IMR-90 (cell line): ENCODE results near the gene SLC13A5. TPM values are rescaled to one million over a fixed set of nuclear protein-coding genes. Genes with fewer than 3 reads are reported as not detected.
"Not testable (repeated sequence)": the region's sequence is repeated elsewhere in the genome, so short reads cannot be mapped to it uniquely, and the experiment has no call there.

Source experiments
- ATAC-seq: fragments of 200-7000 bp; cut with Tn5 transposase; 2 replicates; pipeline ENCODE4 v1.9.1; 2020; ENCODE audit warnings: low read depth, mild to moderate bottlenecking, moderate library complexity
- BruUV-seq: library from RNA; stranded (reverse); fragments of 400-500 nt; replicated peaks from 2 replicates; lab custom pipeline; 2021; lab: Mats Ljungman, UMichigan
- CTCF ChIA-PET: fragments of 300-600 bp; formaldehyde crosslinking; extraction: SDS; loops from one replicate; lab custom pipeline; 2021; ENCODE audit warnings: antibody characterized with exemption; lab: Yijun Ruan, JAX
- POLR2A ChIA-PET: fragments of 300-600 bp; sonication (Branson Sonifier 250); formaldehyde crosslinking; loops from one replicate; lab custom pipeline; 2022; ENCODE audit warnings: antibody characterized with exemption; ENCODE audit not compliant: unreplicated experiment; lab: Charles Lee
- DNase-seq: peaks from one replicate; pipeline ENCODE4 v3.0.0; 2013
- H2AFZ ChIP-seq: replicated peaks from 2 replicates; pipeline ENCODE3; 2013; ENCODE audit warnings: low read length, mild to moderate bottlenecking; ENCODE audit not compliant: poor library complexity
- H2AK5ac ChIP-seq: 2 replicates; pipeline ENCODE4 v1.6.1; 2013; ENCODE audit warnings: low read depth, low read length, inconsistent platforms
- H2AK9ac ChIP-seq: replicated peaks from 2 replicates; pipeline ENCODE3; 2013; ENCODE audit warnings: mild to moderate bottlenecking, low read depth, low read length, moderate library complexity; ENCODE audit not compliant: poor library complexity
- H2BK120ac ChIP-seq: 2 replicates; pipeline ENCODE4 v1.6.1; 2013; ENCODE audit warnings: low read depth, low read length, inconsistent platforms
- H2BK15ac ChIP-seq: 3 replicates; pipeline ENCODE4 v1.6.1; 2013; ENCODE audit warnings: low read depth, low read length, inconsistent platforms
- H2BK20ac ChIP-seq: 2 replicates; pipeline ENCODE4 v1.6.1; 2013; ENCODE audit warnings: low read depth, mild to moderate bottlenecking, inconsistent platforms, low read length, moderate library complexity
- H2BK5ac ChIP-seq: 2 replicates; pipeline ENCODE4 v1.6.1; 2013; ENCODE audit warnings: mild to moderate bottlenecking, low read depth, low read length, inconsistent platforms; ENCODE audit not compliant: poor library complexity, severe bottlenecking
- H3K14ac ChIP-seq: replicated peaks from 2 replicates; pipeline ENCODE4 v1.6.1; 2013; ENCODE audit warnings: low read depth, low read length, inconsistent platforms
- H3K18ac ChIP-seq: 2 replicates; pipeline ENCODE4 v1.6.1; 2013; ENCODE audit warnings: low read depth, low read length, control low read depth
- H3K23ac ChIP-seq: 2 replicates; pipeline ENCODE4 v1.6.1; 2013; ENCODE audit warnings: low read depth, low read length, inconsistent platforms
- H3K27ac ChIP-seq: 2 replicates; pipeline ENCODE4 v1.5.1; 2013; ENCODE audit warnings: mild to moderate bottlenecking, control low read depth, low read length; ENCODE audit not compliant: insufficient read depth
- H3K27me3 ChIP-seq: 2 replicates; pipeline ENCODE4 v1.6.1; 2013; ENCODE audit warnings: low read length; ENCODE audit not compliant: control insufficient read depth, insufficient read depth
- H3K36me3 ChIP-seq: 2 replicates; pipeline ENCODE4 v1.6.1; 2013; ENCODE audit warnings: low read length, mixed read lengths; ENCODE audit not compliant: control insufficient read depth, insufficient read depth
- H3K4ac ChIP-seq: 2 replicates; pipeline ENCODE4 v1.6.1; 2013; ENCODE audit warnings: low read depth, low read length, inconsistent platforms
- H3K4me1 ChIP-seq: 2 replicates; pipeline ENCODE4 v1.6.1; 2013; ENCODE audit warnings: low read length, mixed read lengths; ENCODE audit not compliant: control insufficient read depth, insufficient read depth
- H3K4me2 ChIP-seq: 2 replicates; pipeline ENCODE4 v1.6.1; 2013; ENCODE audit warnings: low read depth, mild to moderate bottlenecking, control low read depth, low read length, moderate library complexity
- H3K4me3 ChIP-seq: 2 replicates; pipeline ENCODE4 v1.5.1; 2013; ENCODE audit warnings: low read depth, mild to moderate bottlenecking, control low read depth, low read length, moderate library complexity; ENCODE audit not compliant: insufficient read depth
- H3K56ac ChIP-seq: 2 replicates; pipeline ENCODE4 v1.6.1; 2013; ENCODE audit warnings: low read length, inconsistent platforms; ENCODE audit not compliant: insufficient read depth; ENCODE audit errors: extremely low read depth
- H3K79me1 ChIP-seq, 2 experiments: 2 replicates each; pipeline ENCODE4 v1.6.1; 2013; ENCODE audit warnings: low read length in 2 of 2, inconsistent platforms in 1 of 2, low read depth in 1 of 2
- H3K9ac ChIP-seq: 2 replicates; pipeline ENCODE4 v1.6.1; 2013; ENCODE audit warnings: low read depth, low read length, control low read depth
- H3K9me1 ChIP-seq: 2 replicates; pipeline ENCODE4 v1.6.1; 2013; ENCODE audit warnings: low read length, inconsistent platforms; ENCODE audit not compliant: insufficient read depth
- H3K9me3 ChIP-seq: 2 replicates; pipeline ENCODE4 v1.6.1; 2013; ENCODE audit warnings: low read length; ENCODE audit not compliant: control insufficient read depth, insufficient read depth
- H4K20me1 ChIP-seq: 2 replicates; pipeline ENCODE4 v1.6.1; 2013; ENCODE audit warnings: low read length, inconsistent platforms; ENCODE audit not compliant: insufficient read depth
- H4K5ac ChIP-seq: 2 replicates; pipeline ENCODE4 v1.6.1; 2013; ENCODE audit warnings: mild to moderate bottlenecking, low read depth, low read length, control low read depth
- H4K8ac ChIP-seq, 2 experiments: 2 replicates each; pipeline ENCODE4 v1.6.1; 2013; ENCODE audit warnings: low read depth in 2 of 2, low read length in 2 of 2, control low read depth in 1 of 2, inconsistent platforms in 1 of 2
- H4K91ac ChIP-seq: 2 replicates; pipeline ENCODE4 v1.6.1; 2013; ENCODE audit warnings: low read depth, low read length, inconsistent platforms; ENCODE audit not compliant: insufficient read depth
- FOS ChIP-seq: fragments of 150-350 bp; IDR thresholded peaks from 2 replicates; pipeline ENCODE4 v1.6.1; 2016; ENCODE audit warnings: low read depth, low read length
- POLR2A ChIP-seq: IDR thresholded peaks from 2 replicates; pipeline ENCODE4 v1.6.1; 2012; ENCODE audit warnings: mild to moderate bottlenecking, low read depth, low read length
- WGBS, 2 experiments: methylation state at CpG; one replicate each; pipeline versions ENCODE4 v1.1.5 to v1.1.7; 2013; ENCODE audit warnings: missing lambda C conversion rate in 2 of 2; ENCODE audit not compliant: insufficient read length in 1 of 2; ENCODE audit errors: extremely low coverage in 2 of 2; 5-methylcytosine and 5-hydroxymethylcytosine counted together
- dilution Hi-C: fragments of 300-500 bp; cut with HindIII; formaldehyde crosslinking; loops from one replicate; pipeline ENCODE4 v1.14.3; 2018; ENCODE audit warnings: low sequenced_read_pairs; ENCODE audit not compliant: unreplicated experiment
- in situ Hi-C: fragments of 300-500 bp; cut with MboI; formaldehyde crosslinking; loops from 3 replicates; pipeline ENCODE4 v1.14.3; 2019; ENCODE audit warnings: low sequenced_read_pairs, inconsistent platforms, mixed read lengths
- intact Hi-C: fragments of 100-400 bp; cut with micrococcal nuclease; formaldehyde crosslinking; loops from 2 replicates; pipeline ENCODE4 v1.10.0; 2022
- polyA plus RNA-seq, 3 experiments: library from polyadenylated mRNA; depleted of rRNA; stranded (reverse); fragments of >200 nt; gene quantifications; 2 replicates each; pipeline ENCODE4 v1.2.3, GENCODE V29; 2012; ENCODE audit warnings: low replicate concordance in 1 of 3
- total RNA-seq: library from RNA; depleted of rRNA; stranded (reverse); fragments of >200 nt; gene quantifications from 2 replicates; pipeline ENCODE4 v1.2.3, GENCODE V29; 2012

The SLC13A5 gene
- total and polyA plus RNA-seq, 2 of the 4 experiments (the other 2 are of a cell fraction), result not detected

GRCh38 chr17:6657633-6658287, 55.4 kb downstream of the SLC13A5 start:
- no peak overlapping the region for H4K91ac ChIP-seq
- H2BK5ac ChIP-seq, result no peak overlapping the region
- BruUV-seq, result no TSS peak
- no peak overlapping the region for H3K27ac ChIP-seq
- TF ChIP-seq FOS (no peak), POLR2A (no peak)
- no peak overlapping the region for H4K8ac ChIP-seq
- no peak overlapping the region for H2AK5ac ChIP-seq
- H3K18ac ChIP-seq, result no peak overlapping the region
- no peaks in the 10 kb centered on the region for H4K20me1 ChIP-seq
- CTCF ChIA-PET, result no interaction called here
- no peaks in the 10 kb centered on the region for H3K9me1 ChIP-seq
- H3K56ac ChIP-seq, result no peak overlapping the region
- H3K4me3 ChIP-seq, result no peak overlapping the region
- H2AK9ac ChIP-seq, result no peak overlapping the region
- no peak overlapping the region for H3K9ac ChIP-seq
- peaks cover 54% of the 10 kb centered on the region for H3K27me3 ChIP-seq
- H2BK20ac ChIP-seq, result no peak overlapping the region
- no peaks in the 10 kb centered on the region for H3K36me3 ChIP-seq
- DNase-seq (no peak), ATAC-seq (no peak)
- no peak overlapping the region for H3K23ac ChIP-seq
- POLR2A ChIA-PET, result no interaction called here
- intact Hi-C loops (loop anchor here (10.0 kb wide), 1 partner anchor 1073 kb away; the partner anchor contains the start of gene NLRP1), in situ Hi-C loops (no loop called here), dilution Hi-C loops (no loop called here)
- no peaks in the 10 kb centered on the region; a peak in 1 of 4 replicates for H3K79me1 ChIP-seq
- no peak overlapping the region for H3K4ac ChIP-seq
- H3K4me2 ChIP-seq, result no peak overlapping the region
- no peak overlapping the region for H4K5ac ChIP-seq
- H2AFZ ChIP-seq, result no peak overlapping the region
- no peak overlapping the region for H2BK15ac ChIP-seq
- no peak overlapping the region for H3K14ac ChIP-seq
- no peaks in the 10 kb centered on the region for H3K4me1 ChIP-seq
- H3K9me3 ChIP-seq, result no peaks in the 10 kb centered on the region; the same call in 1 of the 2 replicates
- H2BK120ac ChIP-seq, result no peak overlapping the region
- WGBS, 2 experiments, result 66% methylated on average over 3 of the region's 18 CpGs; no CpG with 5 or more reads in 1 of the 2 experiments

DNA sequence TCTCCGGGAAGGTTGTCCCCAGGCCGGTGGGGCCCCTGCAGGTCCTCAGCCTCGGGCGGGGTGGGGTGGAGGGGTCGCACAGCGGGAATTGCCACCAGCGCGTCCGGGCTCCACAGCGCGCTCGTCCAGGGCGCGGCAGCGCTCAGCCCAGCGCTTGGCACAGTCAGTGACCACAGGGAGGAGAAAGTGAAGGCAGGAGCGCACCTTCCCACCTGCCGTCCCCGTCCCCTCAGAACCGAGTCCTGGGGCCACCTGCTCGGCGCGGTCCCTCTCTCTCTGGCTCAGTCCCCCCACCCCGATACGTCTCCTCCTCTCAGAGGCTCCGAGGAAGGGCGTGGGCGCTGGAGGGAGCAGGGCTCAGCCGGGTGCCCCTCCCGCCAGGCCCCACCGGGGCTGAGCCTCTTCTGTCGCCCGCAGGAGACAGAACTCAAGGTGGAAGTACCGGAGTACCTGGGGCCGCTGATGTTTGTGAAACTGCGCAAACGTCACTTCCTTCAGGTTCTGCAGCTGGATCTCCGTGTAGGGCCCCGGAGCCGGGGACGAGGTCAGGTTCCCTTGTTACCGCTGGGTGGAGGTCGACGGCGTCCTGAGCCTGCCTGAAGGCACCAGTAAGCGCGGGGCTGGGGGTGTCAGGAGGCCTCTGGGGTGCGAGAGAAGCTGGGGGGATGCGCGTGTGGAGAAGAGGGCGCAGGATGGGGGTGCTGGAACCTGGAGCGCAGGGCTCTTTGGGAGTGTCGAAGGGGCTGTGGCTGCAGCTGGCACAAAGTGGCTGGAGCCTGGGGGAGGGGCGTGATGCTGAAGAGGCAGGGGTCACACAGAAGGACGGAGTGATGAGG, 56.2 kb downstream of the SLC13A5 start:
- H3K23ac ChIP-seq, H3K4me2 ChIP-seq, H2BK120ac ChIP-seq, H3K18ac ChIP-seq, in situ Hi-C loops, H4K5ac ChIP-seq, H2BK20ac ChIP-seq, H2BK15ac ChIP-seq, H4K91ac ChIP-seq, BruUV-seq, ATAC-seq, H3K4ac ChIP-seq, H3K9ac ChIP-seq, DNase-seq, H4K20me1 ChIP-seq, H3K4me3 ChIP-seq, H2AK5ac ChIP-seq, H3K4me1 ChIP-seq, H4K8ac ChIP-seq, H3K9me3 ChIP-seq, dilution Hi-C loops, H3K56ac ChIP-seq, H2AK9ac ChIP-seq, POLR2A ChIA-PET, H3K79me1 ChIP-seq, H2BK5ac ChIP-seq, H3K9me1 ChIP-seq, CTCF ChIA-PET, H2AFZ ChIP-seq, H3K14ac ChIP-seq, H3K27ac ChIP-seq, H3K36me3 ChIP-seq: not testable (repeated sequence)
- intact Hi-C loops, result loop anchor here (10.0 kb wide), 1 partner anchor 1072 kb away; the partner anchor contains the start of gene NLRP1
- WGBS, 2 experiments, result 6% methylated on average over 6 of the region's 55 CpGs; no CpG with 5 or more reads in 1 of the 2 experiments
- peaks cover 52% of the 10 kb centered on the region for H3K27me3 ChIP-seq
